H1 (cell line): Measurements from ENCODE around the gene SPATA21.

Experiments
- EP300 ChIP-seq, 2 experiments: IDR thresholded peaks; 1 replicate in 1 of 2; 2 replicates in 1 of 2; pipeline ENCODE4 v1.6.1; 2011 to 2012; ENCODE audit warnings: low read depth in 2 of 2, low read length in 2 of 2, mild to moderate bottlenecking in 2 of 2, borderline replicate concordance in 1 of 2, inconsistent platforms in 1 of 2, moderate library complexity in 1 of 2
- EZH2 ChIP-seq: fragments of 200-600 bp; sonication (generic); IDR thresholded peaks from 2 replicates; pipeline ENCODE4 v1.7.1; 2012; ENCODE audit warnings: low read depth, mild to moderate bottlenecking, moderate library complexity, low read length, inconsistent platforms; ENCODE audit not compliant: severe bottlenecking
- TF ChIP-seq, protein P1 (sequence below), 3 experiments: IDR thresholded peaks; 1 replicate in 2 of 3; 2 replicates in 1 of 3; pipeline versions ENCODE4 v1.5.1 to v1.6.1; 2011; ENCODE audit warnings: low read length in 3 of 3, mild to moderate bottlenecking in 3 of 3, inconsistent platforms in 2 of 3, low read depth in 1 of 3, moderate library complexity in 1 of 3; ENCODE audit not compliant: insufficient read depth in 1 of 3; ENCODE audit errors: control extremely low read depth in 1 of 3

DNA sequence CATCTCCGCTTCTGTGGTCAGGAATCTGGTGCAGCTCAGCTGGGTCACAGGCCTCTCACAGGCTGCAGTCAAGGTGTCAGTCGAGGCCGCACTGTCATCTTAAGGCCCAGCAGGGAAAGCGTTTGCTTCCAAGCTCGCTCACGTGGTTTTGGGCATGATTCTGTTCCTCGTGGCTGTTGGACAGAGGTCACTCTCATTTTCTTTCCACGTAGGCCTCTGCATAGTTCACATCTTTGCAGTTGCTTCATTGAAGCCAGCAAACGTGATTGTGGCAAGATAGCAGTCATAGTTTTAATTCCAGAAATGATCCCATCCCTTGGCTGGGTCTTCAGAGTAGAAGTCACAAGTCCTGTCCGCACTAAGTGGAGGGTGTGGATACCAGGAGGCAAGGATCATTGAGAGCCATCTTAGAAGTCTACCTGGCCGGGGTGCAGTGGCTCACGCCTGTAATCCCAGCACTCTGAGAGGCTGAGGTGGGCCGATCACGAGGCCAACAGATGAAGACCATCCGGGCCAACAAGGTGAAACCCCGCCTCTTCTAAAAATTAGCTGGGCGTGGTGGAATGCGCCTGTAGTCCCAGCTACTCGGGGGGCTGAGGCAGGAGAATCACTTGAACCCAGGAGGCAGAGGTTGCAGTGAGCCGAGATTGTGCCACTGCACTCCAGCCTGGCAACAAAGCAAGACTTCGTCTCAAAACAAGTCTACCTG is 27.8 kb upstream of the SPATA21 start:
- TF ChIP-seq EZH2 (no peak), EP300 (IDR thresholded peaks at IDR 0.05; ENCODE audit: borderline replicate concordance in 1 of 2, low read depth in 2 of 2, low read length in 2 of 2) (no peak)
- TF ChIP-seq, protein P1, sequence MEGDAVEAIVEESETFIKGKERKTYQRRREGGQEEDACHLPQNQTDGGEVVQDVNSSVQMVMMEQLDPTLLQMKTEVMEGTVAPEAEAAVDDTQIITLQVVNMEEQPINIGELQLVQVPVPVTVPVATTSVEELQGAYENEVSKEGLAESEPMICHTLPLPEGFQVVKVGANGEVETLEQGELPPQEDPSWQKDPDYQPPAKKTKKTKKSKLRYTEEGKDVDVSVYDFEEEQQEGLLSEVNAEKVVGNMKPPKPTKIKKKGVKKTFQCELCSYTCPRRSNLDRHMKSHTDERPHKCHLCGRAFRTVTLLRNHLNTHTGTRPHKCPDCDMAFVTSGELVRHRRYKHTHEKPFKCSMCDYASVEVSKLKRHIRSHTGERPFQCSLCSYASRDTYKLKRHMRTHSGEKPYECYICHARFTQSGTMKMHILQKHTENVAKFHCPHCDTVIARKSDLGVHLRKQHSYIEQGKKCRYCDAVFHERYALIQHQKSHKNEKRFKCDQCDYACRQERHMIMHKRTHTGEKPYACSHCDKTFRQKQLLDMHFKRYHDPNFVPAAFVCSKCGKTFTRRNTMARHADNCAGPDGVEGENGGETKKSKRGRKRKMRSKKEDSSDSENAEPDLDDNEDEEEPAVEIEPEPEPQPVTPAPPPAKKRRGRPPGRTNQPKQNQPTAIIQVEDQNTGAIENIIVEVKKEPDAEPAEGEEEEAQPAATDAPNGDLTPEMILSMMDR (IDR thresholded peaks at IDR 0.05; ENCODE audit: control extremely low read depth in 1 of 3, insufficient read depth in 1 of 3, low read depth in 1 of 3, low read length in 3 of 3), result no peak
